Small intestine (tissue), 7 donors: ENCODE results near the gene HSPA4L. TPM values are rescaled to one million over a fixed set of nuclear protein-coding genes. Genes with fewer than 3 reads are reported as not detected.

ENCODE experiments used
- DNase-seq, 2 donors: peaks; one replicate each; pipeline versions ENCODE4 v3.0.0 to v3.0.0-alpha.2; 2013
- FAIRE-seq: peaks from 2 replicates; lab custom pipeline; 2012; peaks lifted over from hg19 to GRCh38; lab: Jason Lieb, UNC
- H3K27ac ChIP-seq, 3 donors: one replicate each; pipeline ENCODE4 v1.5.1; 2013; ENCODE audit warnings: low read length in 2 of 3, mild to moderate bottlenecking in 2 of 3, control low read depth in 1 of 3, inconsistent platforms in 1 of 3, low read depth in 1 of 3, moderate library complexity in 1 of 3
- H3K27me3 ChIP-seq, 3 donors: one replicate each; pipeline ENCODE4 v1.6.1; 2013; ENCODE audit warnings: low read length in 3 of 3, inconsistent platforms in 1 of 3; ENCODE audit not compliant: control insufficient read depth in 3 of 3, insufficient read depth in 3 of 3
- H3K36me3 ChIP-seq, 3 donors: one replicate each; pipeline ENCODE4 v1.6.1; 2013; ENCODE audit warnings: low read length in 3 of 3, inconsistent platforms in 1 of 3, low read depth in 1 of 3, mild to moderate bottlenecking in 1 of 3, moderate library complexity in 1 of 3; ENCODE audit not compliant: control insufficient read depth in 3 of 3, insufficient read depth in 2 of 3
- H3K4me1 ChIP-seq, 3 donors: one replicate each; pipeline ENCODE4 v1.6.1; 2013; ENCODE audit warnings: low read length in 2 of 3, inconsistent platforms in 1 of 3, low read depth in 1 of 3, mild to moderate bottlenecking in 1 of 3, moderate library complexity in 1 of 3; ENCODE audit not compliant: control insufficient read depth in 3 of 3, insufficient read depth in 2 of 3
- H3K4me3 ChIP-seq, 3 donors: one replicate each; pipeline ENCODE4 v1.5.1; 2013; ENCODE audit warnings: low read length in 3 of 3, control low read depth in 1 of 3, inconsistent platforms in 1 of 3, low read depth in 1 of 3, mild to moderate bottlenecking in 1 of 3, moderate library complexity in 1 of 3
- H3K9me3 ChIP-seq, 2 donors: one replicate each; pipeline ENCODE4 v1.6.1; 2013; ENCODE audit warnings: low read depth in 1 of 2, low read length in 1 of 2; ENCODE audit not compliant: control insufficient read depth in 2 of 2, insufficient read depth in 1 of 2
- WGBS, 3 donors: extraction: QIAGEN DNeasy Blood & Tissue Kit; methylation state at CpG; one replicate each; pipeline ENCODE4 v1.1.7; 2013; 5-methylcytosine and 5-hydroxymethylcytosine counted together
- polyA plus RNA-seq, 4 donors: library from polyadenylated mRNA; stranded (reverse) in 3 of 4; unstranded in 1 of 4; fragments of 200-250 nt in 3 of 4; fragments of 120-200 nt in 1 of 4; gene quantifications; one replicate each; pipeline versions ENCODE4 v1.2.1 to v1.2.3, GENCODE V29; 2013
- donor health status: healthy with polysubstance abuse.
- donor health status: control.
- donor health status: control.
- donor health status: Bipolar disorder and iron deficiency.
- donor health status: healthy.

Gene HSPA4L
- polyA plus RNA-seq, 4 donors, result 0.54 to 1.6 (median 1.00) TPM

DNA sequence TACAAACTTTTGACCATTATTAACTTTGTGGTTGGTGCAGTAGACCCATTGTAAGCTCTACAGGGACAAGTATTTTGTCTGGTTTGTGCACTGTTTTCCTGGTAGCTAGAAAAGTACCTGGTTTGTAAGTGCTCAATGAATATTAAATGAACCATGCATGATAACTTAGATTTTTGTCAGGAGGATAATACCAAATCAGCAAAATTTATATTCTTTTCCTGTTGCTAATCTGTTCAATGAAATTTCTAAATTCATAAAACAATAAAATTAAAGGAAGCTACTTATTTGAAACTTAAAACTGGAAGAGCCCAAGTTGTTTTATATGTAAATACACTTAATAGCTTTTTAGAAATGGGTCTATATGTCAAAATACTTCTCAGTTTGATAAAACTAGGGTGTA lies 17.6 kb downstream of the HSPA4L start:
- no peaks in the 10 kb centered on the region for H3K4me1 ChIP-seq

DNA sequence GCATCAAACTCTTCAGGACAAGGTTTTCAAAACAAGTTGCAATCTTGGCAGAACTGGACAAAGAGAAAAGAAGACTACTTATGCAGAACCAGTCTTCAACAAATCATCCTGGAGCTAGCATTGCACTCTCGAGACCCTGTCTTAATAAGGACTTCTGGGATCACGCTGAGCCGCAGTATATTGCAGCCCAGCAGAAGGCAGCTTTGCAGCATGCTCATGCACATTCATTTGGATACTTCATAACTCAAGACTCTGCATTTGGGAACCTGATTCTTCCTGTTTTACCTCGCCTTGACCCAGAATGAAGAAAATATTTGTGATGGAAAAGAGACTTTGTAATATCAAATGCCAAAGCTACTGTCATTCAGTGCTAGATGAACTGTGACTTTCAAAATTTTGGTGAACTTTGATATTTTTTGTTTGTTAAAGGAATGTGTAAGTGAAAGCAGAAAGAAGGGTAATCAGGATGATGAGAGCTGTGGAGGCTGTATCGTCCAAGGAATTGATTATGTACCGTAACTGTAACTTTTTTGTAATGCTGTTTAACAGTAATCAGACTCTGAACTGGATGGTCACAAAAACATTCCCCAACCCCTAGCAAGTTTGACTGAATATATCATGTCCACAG lies 27.2 kb downstream of the HSPA4L start:
- 65 to 87% (median 81%) methylated on average over 6 of the region's 6 CpGs for WGBS, 3 donors
- H3K27me3 ChIP-seq, result no peaks in the 10 kb centered on the region
- no peak for FAIRE-seq
- H3K4me1 ChIP-seq, result no peaks in the 10 kb centered on the region
- H3K36me3 ChIP-seq, result no peaks in the 10 kb centered on the region
- peak in 1 of 2 donors; percentile 2 for DNase-seq
- no peak overlapping the region for H3K27ac ChIP-seq
- H3K9me3 ChIP-seq, result no peaks in the 10 kb centered on the region
- H3K4me3 ChIP-seq, result no peak overlapping the region

More for the DNA sequence above, 17.6 kb downstream of the HSPA4L start:
- no peak for FAIRE-seq
- H3K9me3 ChIP-seq, result no peaks in the 10 kb centered on the region
- H3K27ac ChIP-seq, result no peak overlapping the region
- no peaks in the 10 kb centered on the region for H3K27me3 ChIP-seq
- H3K36me3 ChIP-seq, result no peaks in the 10 kb centered on the region
- no peak for DNase-seq
- no peak overlapping the region for H3K4me3 ChIP-seq

GRCh38 chr4:127810551-127810950 lies 28.4 kb downstream of the HSPA4L start:
- DNase-seq (no peak), FAIRE-seq (no peak)
- Histone ChIP-seq H3K4me3 (no peak overlapping the region), H3K36me3 (no peaks in the 10 kb centered on the region), H3K27me3 (no peaks in the 10 kb centered on the region), H3K9me3 (no peaks in the 10 kb centered on the region), H3K27ac (no peak overlapping the region), H3K4me1 (no peaks in the 10 kb centered on the region)
- 86 to 93% (median 89%) methylated on average over 3 of the region's 3 CpGs for WGBS, 3 donors

- Histone ChIP-seq H3K4me1 (no peaks in the 10 kb centered on the region), H3K9me3 (no peaks in the 10 kb centered on the region), H3K36me3 (peaks cover 0 to 3% (median 0%) of the 10 kb centered on the region in 3 donors), H3K4me3 (no peak overlapping the region), H3K27ac (no peak overlapping the region), H3K27me3 (no peaks in the 10 kb centered on the region)
- DNase-seq (no peak), FAIRE-seq (no peak)
- WGBS, 3 donors, result 49 to 56% (median 50%) methylated on average over 2 of the region's 2 CpGs
These were observed 40.3 kb downstream of the HSPA4L start for GRCh38 chr4:127822430-127822829.

GRCh38 chr4:127828121-127828520 lies 46.0 kb downstream of the HSPA4L start:
- H3K4me3 ChIP-seq, result no peak overlapping the region
- H3K27ac ChIP-seq, result no peak overlapping the region
- no peaks in the 10 kb centered on the region for H3K4me1 ChIP-seq
- peaks cover 0 to 2% (median 0%) of the 10 kb centered on the region in 3 donors for H3K36me3 ChIP-seq
- DNase-seq, result no peak
- no peaks in the 10 kb centered on the region for H3K9me3 ChIP-seq
- FAIRE-seq, result no peak
- no peaks in the 10 kb centered on the region for H3K27me3 ChIP-seq
- WGBS, 3 donors, result 82 to 88% (median 88%) methylated on average over 2 of the region's 2 CpGs

- Histone ChIP-seq H3K36me3 (no peaks in the 10 kb centered on the region), H3K27ac (no peak overlapping the region), H3K4me3 (no peak overlapping the region), H3K9me3 (no peaks in the 10 kb centered on the region), H3K4me1 (no peaks in the 10 kb centered on the region), H3K27me3 (no peaks in the 10 kb centered on the region)
- FAIRE-seq (no peak), DNase-seq (no peak)
These were observed 46.9 kb downstream of the HSPA4L start for GRCh38 chr4:127829014-127829413.

DNA sequence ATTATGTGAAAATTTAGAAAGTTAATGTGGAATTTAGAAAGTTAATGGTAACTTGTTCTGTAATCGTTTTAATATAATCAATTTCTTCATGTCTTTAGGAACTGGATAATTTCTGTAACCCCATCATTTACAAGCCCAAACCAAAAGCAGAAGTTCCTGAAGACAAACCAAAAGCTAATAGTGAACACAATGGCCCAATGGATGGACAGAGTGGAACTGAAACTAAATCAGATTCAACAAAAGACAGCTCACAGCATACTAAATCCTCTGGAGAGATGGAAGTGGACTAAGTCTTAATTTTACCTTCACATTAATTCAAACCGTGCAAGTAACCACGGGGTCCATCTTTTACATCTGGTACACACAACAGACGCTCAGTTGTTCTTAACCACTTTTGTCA lies 50.5 kb downstream of the HSPA4L start:
- no peaks in the 10 kb centered on the region for H3K36me3 ChIP-seq
- 83 to 96% (median 86%) methylated on average over 4 of the region's 4 CpGs for WGBS, 3 donors
- H3K27ac ChIP-seq, result no peak overlapping the region
- no peaks in the 10 kb centered on the region for H3K9me3 ChIP-seq
- DNase-seq, result no peak
- no peak overlapping the region for H3K4me3 ChIP-seq
- no peaks in the 10 kb centered on the region for H3K4me1 ChIP-seq
- FAIRE-seq, result no peak
- no peaks in the 10 kb centered on the region for H3K27me3 ChIP-seq

GRCh38 chr4:127843704-127844600 lies 61.8 kb downstream of the HSPA4L start:
- H3K27ac ChIP-seq, result no peak overlapping the region
- H3K4me1 ChIP-seq, result no peaks in the 10 kb centered on the region
- peaks cover 0 to 6% (median 0%) of the 10 kb centered on the region in 3 donors for H3K36me3 ChIP-seq
- FAIRE-seq, result no peak
- DNase-seq, result no peak
- H3K9me3 ChIP-seq, result peaks cover 0 to 24% of the 10 kb centered on the region in 2 donors
- WGBS, 3 donors, result 91 to 95% (median 91%) methylated on average over 12 of the region's 12 CpGs
- no peak overlapping the region for H3K4me3 ChIP-seq
- H3K27me3 ChIP-seq, result no peaks in the 10 kb centered on the region
